ENCODE results near the gene RPS15. TPM values are rescaled to one million over a fixed set of nuclear protein-coding genes. Genes with fewer than 3 reads are reported as not detected.

The RPS15 gene
- total RNA-seq, 1 donor from 2014 or later: 1,014 TPM

GRCh38 chr19:1396768-1397679, 41.2 kb upstream of the RPS15 start:
- Mint-ChIP-seq H3K4me1 (no peaks in the 10 kb centered on the region), H3K4me3 (no peak overlapping the region), H3K36me3 (peaks cover 8% of the 10 kb centered on the region), H3K9me3 (no peaks in the 10 kb centered on the region), H3K27me3 (ENCODE audit: low read depth) (no peaks in the 10 kb centered on the region), H3K27ac (no peak overlapping the region)
- no peak for TF ChIP-seq CTCF (IDR thresholded peaks at IDR 0.05; ENCODE audit: unreplicated experiment)
- DNase-seq (ENCODE audit: low spot score in 2 of 2, unreplicated experiment in 2 of 2): no peak

- no peak overlapping the region for H3K27ac Mint-ChIP-seq
- H3K4me3 Mint-ChIP-seq: no peak overlapping the region
- H3K4me1 Mint-ChIP-seq: peaks cover 4% of the 10 kb centered on the region
- no peak for DNase-seq (ENCODE audit: low spot score in 2 of 2, unreplicated experiment in 2 of 2)
- no peaks in the 10 kb centered on the region for H3K27me3 Mint-ChIP-seq (ENCODE audit: low read depth)
- no peak for TF ChIP-seq CTCF (IDR thresholded peaks at IDR 0.05; ENCODE audit: unreplicated experiment)
- H3K9me3 Mint-ChIP-seq: no peaks in the 10 kb centered on the region
- peaks cover 3% of the 10 kb centered on the region for H3K36me3 Mint-ChIP-seq
These were observed 40.4 kb upstream of the RPS15 start for GRCh38 chr19:1397838-1398237.

GRCh38 chr19:1399079-1399478, 39.1 kb upstream of the RPS15 start:
- Mint-ChIP-seq H3K9me3 (no peaks in the 10 kb centered on the region), H3K36me3 (peaks cover 3% of the 10 kb centered on the region), H3K27ac (no peak overlapping the region), H3K4me3 (no peak overlapping the region), H3K4me1 (peaks cover 8% of the 10 kb centered on the region), H3K27me3 (ENCODE audit: low read depth) (no peaks in the 10 kb centered on the region)
- TF ChIP-seq CTCF (IDR thresholded peaks at IDR 0.05; ENCODE audit: unreplicated experiment): no peak
- no peak for DNase-seq (ENCODE audit: low spot score in 2 of 2, unreplicated experiment in 2 of 2)

GRCh38 chr19:1399745-1400144, 38.5 kb upstream of the RPS15 start:
- DNase-seq (ENCODE audit: low spot score in 2 of 2, unreplicated experiment in 2 of 2): no peak
- no peak for TF ChIP-seq CTCF (IDR thresholded peaks at IDR 0.05; ENCODE audit: unreplicated experiment)
- no peaks in the 10 kb centered on the region for H3K27me3 Mint-ChIP-seq (ENCODE audit: low read depth)
- H3K36me3 Mint-ChIP-seq: peaks cover 3% of the 10 kb centered on the region
- no peaks in the 10 kb centered on the region for H3K9me3 Mint-ChIP-seq
- no peak overlapping the region for H3K4me3 Mint-ChIP-seq
- peaks cover 8% of the 10 kb centered on the region for H3K4me1 Mint-ChIP-seq
- no peak overlapping the region for H3K27ac Mint-ChIP-seq

- TF ChIP-seq CTCF (IDR thresholded peaks at IDR 0.05; ENCODE audit: unreplicated experiment): no peak
- Mint-ChIP-seq H3K36me3 (peaks cover 3% of the 10 kb centered on the region), H3K9me3 (no peaks in the 10 kb centered on the region), H3K4me3 (peak overlapping the region; percentile 68), H3K27ac (no peak overlapping the region), H3K4me1 (peaks cover 8% of the 10 kb centered on the region), H3K27me3 (ENCODE audit: low read depth) (no peaks in the 10 kb centered on the region)
- DNase-seq (ENCODE audit: low spot score in 2 of 2, unreplicated experiment in 2 of 2): no peak
These were observed 37.7 kb upstream of the RPS15 start for GRCh38 chr19:1400281-1401137.

All from mesothelial cell of epicardium (in vitro differentiated cells).